GM10248 (cell line): ENCODE measurements around the gene TPST1.

Source experiments
- CTCF ChIA-PET: fragments of 300-600 bp; sonication (Branson Sonifier 250); formaldehyde crosslinking; extraction: SDS; loops from one replicate; lab custom pipeline; 2021; ENCODE audit warnings: antibody characterized with exemption; lab: Yijun Ruan, JAX
- POLR2A ChIA-PET: fragments of 350-650 bp; sonication (Branson Sonifier 250); formaldehyde crosslinking; extraction: SDS; loops from one replicate; lab custom pipeline; 2020; ENCODE audit warnings: antibody characterized with exemption; lab: Yijun Ruan, JAX
- DNase-seq: peaks from one replicate; pipeline ENCODE4 v3.0.0; 2012; ENCODE audit errors: extremely low spot score
- CTCF ChIP-seq: IDR thresholded peaks from 2 replicates; pipeline ENCODE4 v1.5.1; 2012; ENCODE audit warnings: mild to moderate bottlenecking, low read depth; ENCODE audit errors: extremely low read depth, missing control alignments, control extremely low read depth

The TPST1 gene

GRCh38 chr7:66283003-66283920 lies 78.1 kb downstream of the TPST1 start:
- no peak for DNase-seq
- ChIA-PET POLR2A (no interaction called here), CTCF (interaction anchor here (1.3 to 1.8 kb wide), 4 partner anchors 11 to 72 kb away, joined by 3 to 7 read pairs (median 4); no protein-coding TSS in a partner anchor)
- TF ChIP-seq CTCF, result no peak

- ChIA-PET CTCF (no interaction called here), POLR2A (no interaction called here)
- no peak for DNase-seq
- no peak for TF ChIP-seq CTCF
These were observed 90.9 kb downstream of the TPST1 start for GRCh38 chr7:66296001-66296521.

GRCh38 chr7:66296557-66296956 lies 91.4 kb downstream of the TPST1 start:
- TF ChIP-seq CTCF, result no peak
- ChIA-PET CTCF (no interaction called here), POLR2A (no interaction called here)
- DNase-seq, result no peak

- ChIA-PET POLR2A (no interaction called here), CTCF (no interaction called here)
- DNase-seq, result no peak
- no peak for TF ChIP-seq CTCF
These were observed 92.4 kb downstream of the TPST1 start for GRCh38 chr7:66297579-66297978.

- no peak for TF ChIP-seq CTCF
- CTCF ChIA-PET, result interaction anchor here (1.2 to 1.5 kb wide), 2 partner anchors 19 to 31 kb away, joined by 3 to 4 read pairs; no protein-coding TSS in a partner anchor
- POLR2A ChIA-PET, result no interaction called here
- DNase-seq, result no peak
These were observed 96.1 kb downstream of the TPST1 start for GRCh38 chr7:66301249-66301648.

- no peak for TF ChIP-seq CTCF
- no peak for DNase-seq
- ChIA-PET CTCF (interaction anchor here (1.1 to 1.5 kb wide), 4 partner anchors 8 to 32 kb away, joined by 3 to 4 read pairs (median 3); no protein-coding TSS in a partner anchor), POLR2A (no interaction called here)
These were observed 96.6 kb downstream of the TPST1 start for GRCh38 chr7:66301737-66302136.
